Globus pallidus (tissue), 1 donor: ENCODE results near the gene ECEL1.
"Not testable (repeated sequence)": the region's sequence is repeated elsewhere in the genome, so short reads cannot be mapped to it uniquely, and the experiment has no call there.

Experiments used
- DNase-seq: peaks from one replicate; pipeline ENCODE4 v3.0.0-alpha.2; 2015; ENCODE audit warnings: low spot score

Gene ECEL1

DNA sequence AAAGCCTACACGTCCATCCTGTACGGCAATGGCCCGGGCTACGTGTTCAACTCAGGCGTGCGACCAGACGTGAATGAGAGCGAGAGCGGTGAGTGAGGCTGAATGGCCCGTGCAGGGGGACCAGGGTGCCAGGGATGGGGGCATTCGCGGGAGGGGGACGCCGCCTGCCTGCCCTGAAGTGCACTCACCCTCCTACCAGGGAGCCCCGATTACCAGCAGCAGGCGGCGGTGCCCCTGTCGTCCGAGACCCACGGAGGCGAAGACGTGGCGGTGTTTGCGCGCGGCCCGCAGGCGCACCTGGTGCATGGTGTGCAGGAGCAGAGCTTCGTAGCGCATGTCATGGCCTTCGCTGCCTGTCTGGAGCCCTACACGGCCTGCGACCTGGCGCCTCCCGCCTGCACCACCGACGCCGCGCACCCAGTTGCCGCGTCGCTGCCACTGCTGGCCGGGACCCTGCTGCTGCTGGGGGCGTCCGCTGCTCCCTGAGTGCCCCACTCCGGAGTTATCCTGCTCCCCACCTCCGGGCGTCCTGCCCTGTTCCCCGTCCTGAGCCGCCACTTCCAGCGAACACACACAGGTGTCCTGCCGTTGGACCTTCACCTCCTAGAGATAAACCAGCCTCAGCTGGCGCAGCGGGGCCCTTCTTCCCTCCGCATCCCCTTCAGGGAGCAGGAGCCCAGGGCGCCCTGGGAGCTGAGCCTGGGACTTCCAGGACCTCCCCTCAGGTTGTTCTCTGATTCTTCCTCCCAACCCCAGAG, 28.8 kb downstream of the ECEL1 start:
- DNase-seq = no peak

DNA sequence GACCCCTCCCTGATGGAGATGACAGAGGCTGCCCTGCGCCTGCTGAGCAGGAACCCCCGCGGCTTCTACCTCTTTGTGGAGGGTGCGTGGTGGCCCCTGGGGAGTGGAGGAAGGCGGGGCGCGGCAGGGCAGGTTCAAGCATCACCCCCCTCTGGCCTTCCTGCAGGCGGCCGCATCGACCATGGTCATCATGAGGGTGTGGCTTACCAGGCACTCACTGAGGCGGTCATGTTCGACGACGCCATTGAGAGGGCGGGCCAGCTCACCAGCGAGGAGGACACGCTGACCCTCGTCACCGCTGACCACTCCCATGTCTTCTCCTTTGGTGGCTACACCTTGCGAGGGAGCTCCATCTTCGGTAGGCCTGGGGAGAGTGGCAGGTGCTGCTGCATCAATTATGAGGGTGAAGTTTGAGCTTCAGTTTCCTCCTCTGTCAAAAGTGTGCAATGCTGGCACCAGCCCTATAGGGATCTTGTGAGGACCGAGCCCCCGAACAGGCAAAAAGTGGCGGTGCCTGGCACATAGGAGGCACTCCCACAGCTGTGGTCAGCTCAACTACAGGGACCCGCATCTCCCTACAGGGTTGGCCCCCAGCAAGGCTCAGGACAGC, 29.5 kb downstream of the ECEL1 start:
- no peak for DNase-seq

DNA sequence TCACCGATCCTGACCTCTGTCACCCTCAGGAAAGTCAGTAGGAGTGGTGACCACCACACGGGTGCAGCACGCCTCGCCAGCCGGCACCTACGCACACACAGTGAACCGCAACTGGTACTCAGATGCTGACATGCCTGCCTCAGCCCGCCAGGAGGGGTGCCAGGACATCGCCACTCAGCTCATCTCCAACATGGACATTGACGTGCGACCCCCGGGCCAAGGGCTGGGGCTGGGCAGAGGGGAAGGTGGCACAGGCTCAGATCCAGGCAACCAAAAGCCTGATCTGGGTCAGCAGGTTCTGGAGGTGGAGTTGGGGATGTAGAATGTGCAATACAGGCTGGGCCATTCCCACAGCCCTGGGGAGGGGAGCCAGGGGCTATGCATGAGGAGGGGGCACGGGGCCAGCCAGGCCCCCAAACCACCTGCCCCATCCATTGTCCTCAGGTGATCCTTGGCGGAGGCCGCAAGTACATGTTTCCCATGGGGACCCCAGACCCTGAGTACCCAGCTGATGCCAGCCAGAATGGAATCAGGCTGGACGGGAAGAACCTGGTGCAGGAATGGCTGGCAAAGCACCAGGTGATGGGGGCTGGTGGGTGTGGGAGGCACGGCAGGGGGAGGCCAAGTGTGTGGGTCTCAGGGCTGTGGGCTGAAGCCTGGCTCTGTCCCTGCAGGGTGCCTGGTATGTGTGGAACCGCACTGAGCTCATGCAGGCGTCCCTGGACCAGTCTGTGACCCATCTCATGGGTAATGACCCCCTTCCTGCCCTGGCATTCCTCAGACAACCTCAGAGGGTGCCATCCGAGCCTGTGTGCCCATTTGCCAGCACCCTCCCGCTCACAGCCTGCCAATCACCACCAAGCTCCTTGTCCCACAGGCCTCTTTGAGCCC, 30.3 kb downstream of the ECEL1 start:
- no peak for DNase-seq

DNA sequence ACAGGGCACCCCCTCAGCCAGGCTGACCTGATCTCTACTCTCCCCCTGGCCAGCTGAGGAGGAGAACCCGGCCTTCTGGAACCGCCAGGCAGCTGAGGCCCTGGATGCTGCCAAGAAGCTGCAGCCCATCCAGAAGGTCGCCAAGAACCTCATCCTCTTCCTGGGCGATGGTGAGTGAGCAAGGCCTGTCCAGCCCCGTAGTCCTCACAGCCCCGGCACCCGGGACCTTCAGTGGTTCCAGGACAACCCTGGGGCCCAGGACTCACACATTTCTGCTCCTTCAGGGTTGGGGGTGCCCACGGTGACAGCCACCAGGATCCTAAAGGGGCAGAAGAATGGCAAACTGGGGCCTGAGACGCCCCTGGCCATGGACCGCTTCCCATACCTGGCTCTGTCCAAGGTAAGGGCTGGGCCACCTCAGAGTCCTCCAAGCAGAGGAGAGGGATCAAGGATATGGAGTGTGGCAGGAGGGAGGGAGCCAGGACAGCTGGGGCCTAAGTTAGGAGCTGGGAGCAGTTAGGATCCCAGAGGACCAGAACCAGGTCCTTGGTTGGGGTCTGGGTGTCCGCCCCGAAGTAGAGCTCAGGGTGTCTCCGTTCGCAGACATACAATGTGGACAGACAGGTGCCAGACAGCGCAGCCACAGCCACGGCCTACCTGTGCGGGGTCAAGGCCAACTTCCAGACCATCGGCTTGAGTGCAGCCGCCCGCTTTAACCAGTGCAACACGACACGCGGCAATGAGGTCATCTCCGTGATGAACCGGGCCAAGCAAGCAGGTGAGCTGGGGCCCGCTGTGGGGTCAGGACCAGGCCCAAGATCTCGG, 31.1 kb downstream of the ECEL1 start:
- no peak for DNase-seq

DNA sequence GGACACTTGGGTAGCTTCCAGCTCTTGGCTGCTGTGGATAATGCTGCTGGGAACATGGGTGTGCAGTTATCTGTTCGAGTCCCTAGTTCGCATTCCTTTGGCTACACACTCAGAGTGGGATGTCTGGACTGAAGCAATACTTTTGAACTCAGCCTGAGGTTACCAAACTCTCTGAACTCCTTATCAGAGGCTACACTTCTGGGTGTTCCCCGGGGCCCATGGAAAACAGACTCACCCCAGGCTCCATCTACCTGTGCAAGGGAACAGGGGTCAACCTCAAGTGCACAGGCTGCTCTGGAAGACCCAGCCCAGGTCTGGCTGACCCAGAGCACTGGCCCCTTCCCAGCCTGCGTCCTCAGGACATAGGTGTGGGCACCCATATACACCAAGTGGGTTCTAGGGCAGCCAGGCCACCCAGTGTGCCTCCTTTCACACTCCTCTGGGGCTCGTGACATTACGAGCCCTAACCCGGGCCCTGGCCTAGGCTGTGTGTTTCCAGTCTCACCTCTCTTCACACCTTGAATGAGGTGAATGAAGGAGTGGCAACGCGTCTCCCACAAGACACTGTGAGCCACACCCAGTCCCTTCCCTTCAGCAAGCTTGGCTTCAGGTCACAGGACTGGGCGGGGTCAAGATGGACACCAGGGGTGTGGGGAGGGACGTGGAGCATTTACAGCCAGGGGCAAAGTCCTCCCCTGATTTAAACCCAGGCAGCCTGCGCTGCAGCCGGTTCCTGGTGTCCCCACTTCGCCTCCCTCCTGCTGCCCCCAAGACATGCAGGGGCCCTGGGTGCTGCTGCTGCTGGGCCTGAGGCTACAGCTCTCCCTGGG, 32.0 kb downstream of the ECEL1 start, which contains the start of gene ALPI:
Gene ALPI (plus strand): TSS at position 728 of the 830 bp plus-strand sequence. CDS start 47 bp downstream, at position 775.
- no peak for DNase-seq

DNA sequence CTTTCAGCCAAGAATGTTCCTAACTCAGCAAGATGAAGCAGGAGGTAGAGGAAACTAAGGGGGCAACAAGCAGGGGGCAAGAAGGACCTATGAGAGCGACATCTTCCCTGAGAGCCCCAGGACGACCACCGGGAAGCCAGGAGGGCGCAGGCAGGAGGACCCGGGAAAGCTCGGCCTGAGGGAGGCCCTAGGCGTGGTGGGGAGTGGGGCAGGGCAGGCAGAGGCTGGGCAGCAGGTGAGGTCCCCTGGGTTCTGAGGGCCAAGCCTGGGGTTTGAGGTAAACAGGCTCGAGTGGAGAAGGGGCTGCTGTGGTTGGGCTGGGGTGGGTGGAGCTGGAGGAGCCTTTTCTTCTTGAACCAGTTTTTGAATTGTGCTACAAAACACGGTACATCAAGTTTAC, 33.0 kb downstream of the ECEL1 start:
- DNase-seq = no peak

DNA sequence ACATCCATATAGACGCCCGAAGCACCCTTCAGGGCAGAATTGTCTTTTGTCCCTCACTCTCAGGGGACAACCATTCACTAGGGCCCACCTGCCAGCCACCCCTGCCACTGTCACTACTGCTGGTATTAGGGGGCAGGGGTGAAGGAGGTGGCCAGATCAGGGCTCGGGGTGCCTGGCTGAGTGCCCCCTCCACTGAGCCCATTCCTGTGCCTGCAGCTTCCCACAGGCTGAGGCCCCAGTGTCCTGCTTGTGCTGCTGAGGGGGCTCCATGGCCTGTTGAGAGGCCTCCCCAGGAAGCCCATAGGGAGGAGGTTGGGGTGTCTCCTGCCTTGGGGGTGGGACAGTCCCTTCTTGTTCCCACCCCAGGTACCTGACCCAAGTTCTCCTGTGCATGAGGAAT, 36.0 kb downstream of the ECEL1 start:
- DNase-seq = not testable (repeated sequence)

DNA sequence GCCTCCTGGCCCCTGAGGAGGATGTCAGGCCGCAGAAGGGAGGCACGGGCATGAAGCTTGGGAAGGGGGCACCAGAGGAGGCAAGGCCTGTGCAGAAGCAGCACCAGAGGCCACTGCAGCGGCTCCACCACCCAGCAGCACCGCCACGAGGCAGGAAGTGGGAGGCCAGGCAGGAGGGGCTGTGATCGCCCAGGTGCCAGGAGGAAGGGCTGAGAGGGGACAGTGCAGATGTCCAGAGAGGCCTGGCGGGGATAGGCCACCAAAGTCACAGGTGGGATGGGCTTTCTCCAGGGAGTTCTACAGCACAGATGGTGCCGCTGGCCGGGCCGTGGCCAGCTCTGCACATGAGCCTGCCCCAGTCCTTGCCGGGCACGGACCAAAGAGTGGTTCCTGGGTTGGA, 37.7 kb downstream of the ECEL1 start:
- no peak for DNase-seq

DNA sequence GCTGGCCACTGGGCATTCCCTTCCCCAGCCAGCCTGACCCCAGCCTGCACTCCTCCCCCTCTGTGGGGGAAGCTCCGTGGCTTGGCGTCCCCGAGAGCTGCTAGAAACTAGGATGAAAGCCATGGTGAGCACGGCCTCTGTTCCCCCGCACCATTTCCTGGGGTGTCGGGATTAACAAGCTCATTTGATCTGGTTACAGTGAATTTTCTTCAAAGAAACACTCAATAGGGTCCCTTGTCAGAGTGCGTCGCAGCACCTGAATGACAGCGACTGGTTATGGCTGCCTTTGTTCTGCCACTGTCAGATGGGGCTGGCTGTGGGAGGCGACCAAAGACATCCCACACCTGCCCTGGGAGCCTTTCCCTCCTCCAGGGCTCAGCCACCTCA, 39.3 kb downstream of the ECEL1 start:
- no peak for DNase-seq

DNA sequence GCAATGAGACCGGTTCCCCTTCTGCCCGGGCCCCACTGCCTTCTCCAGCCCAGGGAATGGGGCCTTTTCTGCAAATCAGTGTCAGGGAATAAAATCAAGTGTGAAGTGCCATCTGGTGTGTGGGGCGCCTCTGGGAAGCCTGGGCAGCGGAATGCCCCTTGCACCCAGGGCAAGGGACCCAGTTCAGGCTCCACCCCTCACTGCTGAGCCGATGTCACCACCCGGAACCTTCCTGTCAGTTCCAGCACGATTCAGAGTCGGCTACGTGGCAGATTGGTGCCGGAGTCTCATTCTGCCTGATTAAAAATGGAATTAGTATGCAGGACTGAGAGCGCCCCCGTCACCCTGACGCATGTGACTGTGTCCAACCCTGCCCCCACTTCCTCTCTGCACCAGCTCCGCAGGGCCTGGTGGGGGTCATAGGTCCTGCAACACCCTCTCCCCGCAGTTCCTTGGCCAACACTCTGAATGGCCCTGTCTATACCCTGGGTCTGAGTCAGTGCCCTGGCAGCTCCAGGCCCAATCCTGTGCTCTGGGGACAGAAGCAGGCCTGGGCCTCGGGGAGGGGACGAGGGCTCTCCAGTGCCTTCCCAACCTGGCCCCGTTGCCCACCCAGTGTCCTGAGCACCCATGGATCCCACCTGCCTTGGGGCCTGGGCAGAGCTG, 39.9 kb downstream of the ECEL1 start:
- DNase-seq = peak; percentile 47

DNA sequence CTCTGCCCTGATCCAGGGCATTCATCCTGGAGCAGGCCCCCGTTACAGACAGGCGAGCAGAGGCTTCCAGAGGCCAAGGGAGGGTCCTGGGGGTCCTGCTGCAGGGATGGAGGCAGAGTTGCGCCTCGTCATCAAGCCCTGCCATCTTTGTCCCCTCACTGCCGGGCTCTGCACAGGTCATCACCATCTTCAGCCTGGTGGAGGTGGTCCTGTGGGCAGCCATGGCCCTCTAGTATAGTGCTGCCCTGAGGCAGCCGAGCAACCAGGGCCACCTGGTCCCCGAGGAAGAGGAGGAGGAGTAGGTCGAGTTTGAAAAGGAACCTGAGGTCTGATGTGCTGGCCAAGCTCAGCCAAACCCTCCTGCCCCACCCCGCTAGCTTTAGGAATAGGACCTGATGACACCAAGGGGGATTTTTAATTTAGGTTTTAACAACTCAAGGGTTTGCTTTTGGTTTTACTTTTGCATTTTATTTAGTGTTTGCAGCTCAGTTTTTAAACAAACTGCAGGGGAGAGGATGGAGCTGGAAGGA, 40.5 kb downstream of the ECEL1 start:
- DNase-seq = no peak

DNA sequence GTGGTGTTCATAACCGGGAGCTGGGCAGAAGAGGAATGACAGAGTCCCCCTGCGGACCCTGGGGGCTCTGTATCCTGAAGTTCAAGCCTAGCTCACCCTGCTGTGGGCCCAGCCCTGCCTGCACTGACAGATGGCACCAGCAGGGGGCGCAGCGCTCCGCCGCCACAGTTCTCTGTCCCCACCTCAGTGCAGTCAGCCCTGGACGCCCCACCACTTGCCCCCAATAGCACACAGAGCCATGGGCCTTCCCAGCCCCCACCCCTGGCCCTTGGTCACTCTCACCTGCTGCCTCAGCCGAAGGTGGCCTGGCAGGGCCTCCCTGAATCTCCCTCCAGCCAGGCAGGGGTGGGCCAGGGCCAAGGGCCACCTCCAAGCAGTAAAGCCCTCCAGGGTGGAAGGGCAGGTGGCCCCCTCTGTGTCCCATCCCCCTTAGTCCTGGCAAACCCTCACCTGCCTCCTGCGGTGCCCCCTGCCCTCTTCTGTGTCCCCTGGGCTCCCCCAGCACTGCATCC, 41.3 kb downstream of the ECEL1 start:
- not testable (repeated sequence) for DNase-seq

DNA sequence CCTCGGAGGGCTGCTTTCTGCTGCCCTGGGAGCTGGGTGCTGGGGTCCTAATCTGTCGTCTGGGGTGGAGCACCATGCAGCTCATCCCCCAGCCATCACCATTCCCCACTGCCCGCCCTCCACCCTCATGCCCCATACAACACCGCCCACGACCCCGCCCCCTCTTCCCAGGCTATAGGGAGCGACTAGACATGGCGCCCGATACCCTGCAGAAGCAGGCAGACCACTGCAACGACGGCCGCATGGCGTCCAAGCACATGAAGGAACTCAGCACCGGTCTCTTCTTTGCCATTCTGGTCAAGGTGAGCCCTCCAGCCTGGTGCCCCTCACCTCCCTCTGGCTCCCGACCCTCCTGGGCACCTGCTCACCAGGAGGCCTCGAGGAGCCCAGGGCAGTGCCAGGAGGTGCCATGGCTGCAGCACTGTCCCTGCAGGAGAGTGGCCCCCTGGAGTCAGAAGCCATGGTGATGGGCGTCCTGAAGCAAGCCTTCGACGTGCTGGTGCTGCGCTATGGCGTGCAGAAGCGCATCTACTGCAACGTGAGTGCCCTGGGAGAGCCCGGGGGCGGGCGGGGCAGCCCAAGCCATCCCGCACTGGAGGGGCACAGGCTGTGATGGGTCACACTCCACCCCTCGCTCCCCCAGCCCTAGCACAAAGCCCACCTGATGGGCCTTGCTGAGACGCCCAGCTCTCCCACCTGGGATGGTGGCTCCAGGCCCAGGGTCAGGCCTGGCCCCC, 42.3 kb downstream of the ECEL1 start:
- not testable (repeated sequence) for DNase-seq

DNA sequence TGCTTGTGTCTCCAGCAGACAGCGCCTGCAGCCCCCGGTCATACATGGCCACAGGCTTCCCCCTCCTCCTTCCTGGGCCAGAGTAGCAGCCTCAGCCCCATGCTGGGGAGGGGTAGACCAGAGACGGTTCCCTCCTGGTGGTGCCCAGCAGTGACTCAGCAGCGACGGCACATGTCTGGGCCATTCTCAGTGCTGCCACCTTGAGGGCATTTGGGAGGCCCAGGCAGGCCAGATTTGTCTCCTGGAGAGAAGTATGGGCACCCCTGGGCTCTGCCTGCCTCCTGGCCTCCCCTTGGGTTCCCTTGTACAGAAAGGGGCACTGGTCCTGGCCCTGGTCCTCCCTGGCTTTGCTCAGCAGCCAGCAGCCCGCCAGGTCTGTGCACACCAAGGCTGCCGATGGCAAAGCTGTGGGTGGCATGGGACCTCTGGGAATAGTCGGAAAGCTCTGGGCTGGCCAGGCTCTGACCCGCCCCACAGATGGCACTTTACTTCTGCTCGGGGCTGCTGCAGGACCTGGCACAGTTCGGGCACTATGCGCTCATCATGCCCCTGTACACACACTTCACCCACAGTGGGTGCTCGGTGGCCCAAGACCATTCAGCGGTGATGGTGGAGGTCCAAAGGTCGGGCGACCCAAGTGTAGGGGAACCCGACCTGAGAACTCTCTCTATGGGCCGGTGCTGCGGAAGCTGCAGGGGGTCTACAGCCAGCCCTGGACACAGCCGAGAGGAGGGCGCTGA, 43.1 kb downstream of the ECEL1 start:
- no peak for DNase-seq

DNA sequence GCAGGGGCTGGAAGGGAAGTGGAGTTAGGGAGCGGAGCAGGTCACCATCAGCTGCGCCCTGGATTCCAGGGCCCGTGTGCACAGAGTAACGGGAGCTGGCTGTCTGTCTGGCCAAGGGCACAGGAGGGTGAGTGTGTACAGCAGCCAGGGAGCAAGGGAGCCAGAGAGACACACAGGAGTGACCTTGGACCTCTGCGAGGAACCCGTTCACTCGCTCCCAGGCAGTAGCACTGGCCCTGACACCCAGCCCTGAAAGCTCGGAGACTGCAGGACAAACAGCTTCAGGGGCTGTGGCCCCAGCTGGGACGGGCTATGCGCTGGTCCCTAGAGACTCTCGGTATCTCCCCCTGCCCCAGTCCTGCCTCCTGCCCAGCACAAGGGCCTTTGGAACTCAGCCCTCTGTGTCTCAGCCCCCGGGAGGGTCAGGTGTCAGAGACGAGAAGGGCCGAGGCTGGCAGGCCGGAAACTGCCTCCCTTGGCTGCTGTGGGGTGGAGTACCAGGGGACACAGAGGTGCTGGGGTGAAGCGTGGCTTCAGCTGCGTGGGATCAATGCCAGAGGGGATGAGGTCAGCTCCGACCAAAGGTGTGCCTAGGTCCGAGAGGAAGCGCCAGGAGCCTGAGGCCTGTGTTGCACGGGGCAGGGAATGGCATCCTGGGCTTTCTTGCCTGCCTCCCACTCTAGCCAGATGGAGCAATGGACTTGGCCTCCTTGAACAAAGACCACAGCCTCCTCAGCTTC, 43.8 kb downstream of the ECEL1 start:
- not testable (repeated sequence) for DNase-seq

DNA sequence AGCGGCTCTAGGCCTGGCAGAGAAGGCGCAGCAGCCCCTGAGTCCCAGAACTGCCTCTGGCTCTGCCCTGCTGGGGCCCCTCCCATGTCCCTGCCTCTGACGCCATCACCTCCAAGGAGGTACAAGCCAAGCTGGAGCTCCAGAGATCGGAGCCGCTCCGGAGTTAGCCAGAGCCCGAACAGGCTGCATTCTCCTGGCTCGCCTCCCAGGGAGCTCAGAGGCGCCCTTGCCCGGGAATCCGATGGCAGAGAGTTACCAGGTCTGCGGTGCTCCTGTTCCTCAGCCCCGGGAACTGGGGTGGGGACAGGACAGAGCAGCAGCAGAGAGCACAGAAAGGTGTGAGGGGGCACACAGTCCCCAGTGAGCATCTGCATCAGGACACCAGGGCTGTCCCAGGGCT, 44.6 kb downstream of the ECEL1 start:
- DNase-seq = not testable (repeated sequence)

DNA sequence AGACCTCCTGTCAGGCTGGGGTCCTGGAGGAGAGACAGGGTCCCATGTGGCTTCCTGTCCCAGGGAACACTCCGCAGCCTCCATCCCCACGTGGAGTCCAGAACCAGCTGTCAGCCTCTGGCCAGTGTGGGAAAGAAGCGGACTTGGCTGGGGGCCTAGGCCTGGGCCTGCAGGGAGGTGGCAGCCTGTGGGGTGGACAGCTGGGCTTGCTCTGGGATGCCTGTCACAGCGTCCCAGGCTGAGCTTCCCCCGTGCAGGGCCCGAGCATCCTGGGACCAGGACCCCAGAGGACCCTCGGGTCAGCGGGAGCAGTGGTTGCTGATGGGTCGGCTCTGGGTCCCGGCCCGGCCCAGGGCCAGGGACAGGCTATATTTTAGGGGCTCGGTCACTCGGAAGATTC, 45.2 kb downstream of the ECEL1 start:
- not testable (repeated sequence) for DNase-seq

DNA sequence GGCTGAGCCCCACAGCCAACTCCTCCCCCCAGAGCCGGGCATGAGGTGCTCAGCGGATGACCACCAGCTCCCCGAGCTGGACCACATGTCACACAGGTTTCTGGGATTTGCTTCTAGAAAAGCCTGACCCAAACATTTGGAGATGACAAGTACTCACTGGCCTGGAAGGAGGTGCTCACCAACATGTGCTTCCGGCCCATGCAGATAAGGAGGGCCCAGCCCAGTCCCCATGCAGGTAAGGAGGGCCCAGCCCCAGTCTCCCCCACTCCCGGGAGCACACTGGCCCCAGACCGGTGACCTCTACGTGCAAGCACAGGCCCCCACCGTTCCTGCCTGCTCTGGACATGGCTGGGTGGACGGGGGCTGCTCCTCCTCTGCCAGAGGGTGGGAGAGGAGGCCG, 45.7 kb downstream of the ECEL1 start:
- not testable (repeated sequence) for DNase-seq
